GM12892 (cell line): ENCODE results near the gene AMT.

Source experiments
- POLR2A ChIP-seq: IDR thresholded peaks from 2 replicates; pipeline ENCODE4 v1.6.1; 2011; ENCODE audit warnings: low read depth, low read length, control low read depth
- POLR2AphosphoS5 ChIP-seq: IDR thresholded peaks from 2 replicates; pipeline ENCODE4 v1.6.1; 2011; ENCODE audit warnings: low read depth, low read length, control low read depth

- TF ChIP-seq POLR2AphosphoS5: no peak
- no peak for TF ChIP-seq POLR2A
These were observed 32.8 kb upstream of the AMT start for GRCh38 chr3:49454898-49455681.
